GM19239 (cell line): ENCODE data around the gene BOLL.
"Not testable (repeated sequence)": the region's sequence is repeated elsewhere in the genome, so short reads cannot be mapped to it uniquely, and the experiment has no call there.

ENCODE experiments used
- DNase-seq: peaks from one replicate; pipeline ENCODE4 v3.0.0; 2011; ENCODE audit warnings: low spot score; ENCODE audit not compliant: insufficient read length
- FAIRE-seq: peaks from 2 replicates; lab custom pipeline; 2011; peaks lifted over from hg19 to GRCh38; lab: Jason Lieb, UNC

BOLL gene

GRCh38 chr2:197799068-197799467 is 13.9 kb upstream of the BOLL start:
- FAIRE-seq (no peak), DNase-seq (no peak)

GRCh38 chr2:197798187-197798586 is 13.1 kb upstream of the BOLL start:
- FAIRE-seq = no peak
- DNase-seq = no peak

GRCh38 chr2:197795277-197795676 is 10.2 kb upstream of the BOLL start:
- DNase-seq (no peak), FAIRE-seq (no peak)

- DNase-seq = no peak
- no peak for FAIRE-seq
These were observed 8.3 kb upstream of the BOLL start for GRCh38 chr2:197793456-197793855.

- FAIRE-seq (peak; percentile 64), DNase-seq (peak; percentile 60)
These were observed 1.1 kb upstream of the BOLL start for GRCh38 chr2:197786010-197786877.

- FAIRE-seq (peak; percentile 45), DNase-seq (no peak)
These were observed 3.0 kb downstream of the BOLL start for GRCh38 chr2:197782126-197782525.

GRCh38 chr2:197779261-197779660 is 5.9 kb downstream of the BOLL start:
- FAIRE-seq (no peak), DNase-seq (no peak)

- FAIRE-seq (peak; percentile 73), DNase-seq (no peak)
These were observed 7.2 kb downstream of the BOLL start for GRCh38 chr2:197777823-197778407.

GRCh38 chr2:197760293-197760657 is 24.8 kb downstream of the BOLL start:
- FAIRE-seq (no peak), DNase-seq (no peak)

- FAIRE-seq (no peak), DNase-seq (no peak)
These were observed 25.4 kb downstream of the BOLL start for GRCh38 chr2:197759625-197760292.

GRCh38 chr2:197759013-197759412 is 26.1 kb downstream of the BOLL start:
- FAIRE-seq = no peak

GRCh38 chr2:197740200-197740599 is 44.9 kb downstream of the BOLL start:
- FAIRE-seq (no peak), DNase-seq (no peak)

More at GRCh38 chr2:197759013-197759412, 26.1 kb downstream of the BOLL start:
- no peak for DNase-seq

GRCh38 chr2:197728555-197729544 is 56.3 kb downstream of the BOLL start:
- FAIRE-seq, DNase-seq: not testable (repeated sequence)

GRCh38 chr2:197727011-197727410 is 58.1 kb downstream of the BOLL start:
- FAIRE-seq (no peak), DNase-seq (no peak)

- FAIRE-seq (no peak), DNase-seq (no peak)
These were observed 67.3 kb downstream of the BOLL start for GRCh38 chr2:197717863-197718262.

- FAIRE-seq = peak; percentile 78
- DNase-seq = no peak
These were observed 71.8 kb downstream of the BOLL start for GRCh38 chr2:197713271-197713670.

- no peak for FAIRE-seq
These were observed 73.5 kb downstream of the BOLL start for GRCh38 chr2:197711578-197711977.

GRCh38 chr2:197710424-197711042 is 74.6 kb downstream of the BOLL start:
- DNase-seq = peak; percentile 52
- FAIRE-seq = peak; percentile 89

More at GRCh38 chr2:197711578-197711977, 73.5 kb downstream of the BOLL start:
- no peak for DNase-seq

- FAIRE-seq, DNase-seq: not testable (repeated sequence)
These were observed 76.0 kb downstream of the BOLL start for GRCh38 chr2:197709140-197709539.
